Motor neuron (in vitro differentiated cells): ENCODE results near the gene PDGFRB. TPM values are rescaled to one million over a fixed set of nuclear protein-coding genes. Genes with fewer than 3 reads are reported as not detected.

Experiments
- ATAC-seq, 8 experiments: fragments of 200-7000 bp; cut with Tn5 transposase; replicated peaks in 6 of 8; 2 replicates each; pipeline ENCODE4 v1.8.0; 2021; ENCODE audit warnings: mild to moderate bottlenecking in 8 of 8, moderate library complexity in 8 of 8
- H3K27ac ChIP-seq, 2 donors: fragments of 250-450 bp; sonication (Bioruptor Pico); 2 replicates each; pipeline ENCODE4 v1.9.0; 2021; ENCODE audit warnings: antibody characterized with exemption in 2 of 2, mild to moderate bottlenecking in 2 of 2, moderate library complexity in 1 of 2
- H3K4me1 ChIP-seq, 2 donors: fragments of 250-450 bp; sonication (Bioruptor Pico); replicated peaks in 1 of 2; 2 replicates each; pipeline ENCODE4 v1.6.1; 2021; ENCODE audit warnings: antibody characterized with exemption in 2 of 2, mild to moderate bottlenecking in 2 of 2, moderate library complexity in 1 of 2
- H3K4me3 ChIP-seq, 5 donors: fragments of 250-450 bp; sonication (Bioruptor Pico); 2 replicates each; pipeline ENCODE4 v1.9.0; 2021; ENCODE audit warnings: antibody characterized with exemption in 5 of 5, mild to moderate bottlenecking in 5 of 5, moderate library complexity in 4 of 5
- WGBS, 10 experiments: fragments of 450-650 bp; shearing (Covaris generic); methylation state at CpG; one replicate each; pipeline ENCODE4 v1.0.0; 2022; 5-methylcytosine and 5-hydroxymethylcytosine counted together
- in situ Hi-C, 9 experiments: fragments of 400-800 bp; cut with MboI; loops; one replicate each; pipeline ENCODE4 v1.15.0; 2021; ENCODE audit warnings: low sequenced_read_pairs in 9 of 9, low pct_unique_long_range_greater_than_20kb in 2 of 9; ENCODE audit not compliant: unreplicated experiment in 9 of 9
- total RNA-seq, 8 experiments: library from RNA; unstranded; fragments of 300-600 nt; gene quantifications; 2 replicates each; pipeline versions ENCODE4 v1.2.3 to v1.2.4, GENCODE V29; 2022

PDGFRB gene
- total RNA-seq, 8 experiments from 2014 or later, result 0.38 to 42.4 (median 4.6) TPM

GRCh38 chr5:150139334-150139733, 16.3 kb downstream of the PDGFRB start:
- no peak for ATAC-seq
- no peak overlapping the region for H3K4me3 ChIP-seq
- H3K4me1 ChIP-seq, result peaks cover 75 to 76% of the 10 kb centered on the region in 2 donors
- H3K27ac ChIP-seq, result no peak overlapping the region
- WGBS, 10 experiments, result 33 to 95% (median 67%) methylated on average over 1 to 4 of the region's 6 CpGs; no CpG with 5 or more reads in 6 of the 10 experiments
- in situ Hi-C loops, result no loop called here

- in situ Hi-C loops, result no loop called here
- Histone ChIP-seq H3K4me1 (peaks cover 69 to 70% of the 10 kb centered on the region in 2 donors), H3K27ac (no peak overlapping the region), H3K4me3 (no peak overlapping the region)
- ATAC-seq, result peak; percentile 8 to 80 (median 46)
- WGBS, 10 experiments, result 17 to 43% (median 24%) methylated on average over 1 to 3 of the region's 10 CpGs; no CpG with 5 or more reads in 6 of the 10 experiments
These were observed 16.9 kb downstream of the PDGFRB start for GRCh38 chr5:150138551-150139265.

GRCh38 chr5:150137997-150138396, 17.6 kb downstream of the PDGFRB start:
- peaks cover 62 to 63% of the 10 kb centered on the region in 2 donors for H3K4me1 ChIP-seq
- H3K4me3 ChIP-seq, result no peak overlapping the region
- in situ Hi-C loops, result no loop called here
- 32 to 80% (median 80%) methylated on average over 1 to 3 of the region's 5 CpGs; no CpG with 5 or more reads in 7 of the 10 experiments for WGBS, 10 experiments
- no peak for ATAC-seq
- no peak overlapping the region for H3K27ac ChIP-seq

- H3K4me3 ChIP-seq, result no peak overlapping the region
- 62 to 100% (median 86%) methylated on average over 2 to 9 of the region's 12 CpGs; no CpG with 5 or more reads in 5 of the 10 experiments for WGBS, 10 experiments
- in situ Hi-C loops, result no loop called here
- H3K4me1 ChIP-seq, result peaks cover 60 to 62% of the 10 kb centered on the region in 2 donors
- peak in 1 of 8 experiments; percentile 3 for ATAC-seq
- H3K27ac ChIP-seq, result no peak overlapping the region
These were observed 18.3 kb downstream of the PDGFRB start for GRCh38 chr5:150137168-150137957.

- peaks cover 54 to 58% of the 10 kb centered on the region in 2 donors for H3K4me1 ChIP-seq
- in situ Hi-C loops, result no loop called here
- H3K27ac ChIP-seq, result no peak overlapping the region
- peak in 2 of 8 experiments; percentile 10 to 26 for ATAC-seq
- no peak overlapping the region for H3K4me3 ChIP-seq
- 52 to 100% (median 80%) methylated on average over 2 to 7 of the region's 16 CpGs; no CpG with 5 or more reads in 7 of the 10 experiments for WGBS, 10 experiments
These were observed 19.1 kb downstream of the PDGFRB start for GRCh38 chr5:150136305-150137167.

- Histone ChIP-seq H3K4me1 (peaks cover 46 to 50% of the 10 kb centered on the region in 2 donors), H3K4me3 (no peak overlapping the region), H3K27ac (no peak overlapping the region)
- in situ Hi-C loops, result no loop called here
- ATAC-seq, result no peak
- WGBS, 10 experiments, result 70 to 100% (median 100%) methylated on average over 1 to 2 of the region's 21 CpGs; no CpG with 5 or more reads in 5 of the 10 experiments
These were observed 19.9 kb downstream of the PDGFRB start for GRCh38 chr5:150135557-150136304.

- WGBS, 10 experiments, result 23 to 100% (median 81%) methylated on average over 2 to 4 of the region's 7 CpGs
- Histone ChIP-seq H3K4me1 (peaks cover 40 to 47% of the 10 kb centered on the region in 2 donors), H3K27ac (no peak overlapping the region), H3K4me3 (no peak overlapping the region)
- no peak for ATAC-seq
- in situ Hi-C loops, result no loop called here
These were observed 21.5 kb downstream of the PDGFRB start for GRCh38 chr5:150134198-150134588.

- Histone ChIP-seq H3K4me1 (peaks cover 35 to 42% of the 10 kb centered on the region in 2 donors), H3K27ac (no peak overlapping the region), H3K4me3 (no peak overlapping the region)
- 40 to 82% (median 66%) methylated on average over 1 to 7 of the region's 16 CpGs; no CpG with 5 or more reads in 5 of the 10 experiments for WGBS, 10 experiments
- in situ Hi-C loops, result no loop called here
- ATAC-seq, result peak in 1 of 8 experiments; percentile 4
These were observed 22.0 kb downstream of the PDGFRB start for GRCh38 chr5:150133581-150134197.

GRCh38 chr5:150132740-150133139, 22.9 kb downstream of the PDGFRB start:
- ATAC-seq, result no peak
- peaks cover 25 to 33% of the 10 kb centered on the region in 2 donors for H3K4me1 ChIP-seq
- in situ Hi-C loops, result no loop called here
- H3K4me3 ChIP-seq, result no peak overlapping the region
- no peak overlapping the region for H3K27ac ChIP-seq
- WGBS, 10 experiments, result 78 to 100% (median 95%) methylated on average over 1 to 14 of the region's 22 CpGs; no CpG with 5 or more reads in 7 of the 10 experiments

- ATAC-seq, result peak in 2 of 8 experiments; percentile 60 to 72
- in situ Hi-C loops, result no loop called here
- Histone ChIP-seq H3K27ac (no peak overlapping the region), H3K4me1 (peaks cover 19 to 29% of the 10 kb centered on the region in 2 donors), H3K4me3 (no peak overlapping the region)
- 0 to 100% (median 78%) methylated on average over 1 to 5 of the region's 12 CpGs; no CpG with 5 or more reads in 2 of the 10 experiments for WGBS, 10 experiments
These were observed 23.5 kb downstream of the PDGFRB start for GRCh38 chr5:150131978-150132694.

GRCh38 chr5:150131461-150131860, 24.2 kb downstream of the PDGFRB start:
- Histone ChIP-seq H3K27ac (no peak overlapping the region), H3K4me3 (no peak overlapping the region), H3K4me1 (peaks cover 13 to 24% of the 10 kb centered on the region in 2 donors)
- ATAC-seq, result no peak
- in situ Hi-C loops, result no loop called here
- 0 to 100% (median 80%) methylated on average over 1 to 4 of the region's 4 CpGs; no CpG with 5 or more reads in 5 of the 10 experiments for WGBS, 10 experiments
